Measurements from ENCODE around the gene BRAF. TPM values are rescaled to one million over a fixed set of nuclear protein-coding genes. Genes with fewer than 3 reads are reported as not detected.

The BRAF gene
- total RNA-seq, 3 donors from 2014 or later (not counting 1 experiment from before 2014, with no cell fraction given): 54.3 to 67.7 (median 64.1) TPM

DNA sequence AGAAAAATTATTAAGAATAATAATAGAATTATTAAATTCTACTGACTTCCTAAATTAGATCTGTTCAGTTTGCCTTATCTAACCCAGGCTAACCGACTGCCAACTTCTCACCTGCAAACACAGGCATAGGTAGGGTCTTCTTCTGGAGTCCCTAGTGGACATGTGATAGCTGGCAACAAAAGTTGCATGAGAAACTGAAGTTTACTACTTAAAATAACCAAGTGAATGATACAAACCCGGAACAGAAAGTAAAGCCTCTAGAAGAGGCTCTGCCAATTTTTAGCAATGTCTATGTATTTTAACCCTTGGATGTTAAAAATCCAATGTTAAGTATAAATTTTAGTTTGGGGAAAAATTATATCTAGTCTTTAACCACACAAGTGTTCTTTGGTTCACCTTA is 190.6 kb downstream of the BRAF start:
- intact Hi-C loops (cut with micrococcal nuclease): no loop called here
- Mint-ChIP-seq H3K4me3 (no peak overlapping the region), H3K4me1 (no peaks in the 10 kb centered on the region), H3K36me3 (no peaks in the 10 kb centered on the region), H3K27me3 (ENCODE audit: low read depth in 2 of 2) (no peaks in the 10 kb centered on the region), H3K9me3 (no peaks in the 10 kb centered on the region), H3K27ac (no peak overlapping the region)
- no peak overlapping the region for H3K4me3 ChIP-seq (ENCODE audit: low read length)
- H3K9me3 ChIP-seq (ENCODE audit: control insufficient read depth, insufficient read depth, low read length): no peaks in the 10 kb centered on the region
- ATAC-seq (no peak), DNase-seq (no peak)
- TF ChIP-seq, protein P1, sequence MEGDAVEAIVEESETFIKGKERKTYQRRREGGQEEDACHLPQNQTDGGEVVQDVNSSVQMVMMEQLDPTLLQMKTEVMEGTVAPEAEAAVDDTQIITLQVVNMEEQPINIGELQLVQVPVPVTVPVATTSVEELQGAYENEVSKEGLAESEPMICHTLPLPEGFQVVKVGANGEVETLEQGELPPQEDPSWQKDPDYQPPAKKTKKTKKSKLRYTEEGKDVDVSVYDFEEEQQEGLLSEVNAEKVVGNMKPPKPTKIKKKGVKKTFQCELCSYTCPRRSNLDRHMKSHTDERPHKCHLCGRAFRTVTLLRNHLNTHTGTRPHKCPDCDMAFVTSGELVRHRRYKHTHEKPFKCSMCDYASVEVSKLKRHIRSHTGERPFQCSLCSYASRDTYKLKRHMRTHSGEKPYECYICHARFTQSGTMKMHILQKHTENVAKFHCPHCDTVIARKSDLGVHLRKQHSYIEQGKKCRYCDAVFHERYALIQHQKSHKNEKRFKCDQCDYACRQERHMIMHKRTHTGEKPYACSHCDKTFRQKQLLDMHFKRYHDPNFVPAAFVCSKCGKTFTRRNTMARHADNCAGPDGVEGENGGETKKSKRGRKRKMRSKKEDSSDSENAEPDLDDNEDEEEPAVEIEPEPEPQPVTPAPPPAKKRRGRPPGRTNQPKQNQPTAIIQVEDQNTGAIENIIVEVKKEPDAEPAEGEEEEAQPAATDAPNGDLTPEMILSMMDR (IDR thresholded peaks at IDR 0.05): no peak
- no peak overlapping the region for H3K27ac ChIP-seq (ENCODE audit: low read length)
- peaks cover 9% of the 10 kb centered on the region for H3K36me3 ChIP-seq (ENCODE audit: control insufficient read depth, insufficient read depth, low read length)
- WGBS (ENCODE audit: insufficient coverage): no CpG with 5 or more reads among the region's 2 CpGs
- H3K27me3 ChIP-seq (ENCODE audit: control insufficient read depth, insufficient read depth, low read length): no peaks in the 10 kb centered on the region
- no peaks in the 10 kb centered on the region for H3K4me1 ChIP-seq (ENCODE audit: control insufficient read depth, insufficient read depth, low read length)

DNA sequence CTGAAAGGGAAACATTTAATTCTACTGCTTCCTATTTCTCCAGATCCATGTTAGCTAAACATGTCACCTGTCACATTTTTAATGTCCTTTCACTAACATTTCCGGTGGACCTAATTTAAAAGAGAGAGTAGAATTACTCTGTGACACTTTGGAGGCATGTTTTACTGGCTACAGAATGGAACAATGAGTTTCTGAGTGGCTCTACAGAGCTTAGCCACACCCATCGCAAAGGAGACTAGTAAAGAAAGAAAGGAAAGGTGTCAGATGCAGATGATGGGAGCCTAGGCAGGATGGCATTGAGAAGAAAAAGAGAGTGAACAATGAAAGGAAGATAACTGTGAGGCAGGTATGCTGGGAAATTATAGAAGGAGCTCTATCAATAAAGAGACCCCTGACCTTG is 192.3 kb downstream of the BRAF start:
- H3K9me3 ChIP-seq (ENCODE audit: control insufficient read depth, insufficient read depth, low read length): no peaks in the 10 kb centered on the region
- no peak overlapping the region for H3K4me3 ChIP-seq (ENCODE audit: low read length)
- Mint-ChIP-seq H3K4me3 (no peak overlapping the region), H3K4me1 (no peaks in the 10 kb centered on the region), H3K27me3 (ENCODE audit: low read depth in 2 of 2) (no peaks in the 10 kb centered on the region), H3K27ac (no peak overlapping the region), H3K36me3 (no peaks in the 10 kb centered on the region), H3K9me3 (no peaks in the 10 kb centered on the region)
- DNase-seq: no peak
- intact Hi-C loops (cut with micrococcal nuclease): no loop called here
- H3K27me3 ChIP-seq (ENCODE audit: control insufficient read depth, insufficient read depth, low read length): no peaks in the 10 kb centered on the region
- H3K36me3 ChIP-seq (ENCODE audit: control insufficient read depth, insufficient read depth, low read length): peaks cover 2% of the 10 kb centered on the region
- no peak for ATAC-seq
- no peak overlapping the region for H3K27ac ChIP-seq (ENCODE audit: low read length)
- TF ChIP-seq, protein P1 (IDR thresholded peaks at IDR 0.05): no peak
- no peaks in the 10 kb centered on the region for H3K4me1 ChIP-seq (ENCODE audit: control insufficient read depth, insufficient read depth, low read length)
- 89% methylated on average over 2 of the region's 2 CpGs for WGBS (ENCODE audit: insufficient coverage)

DNA sequence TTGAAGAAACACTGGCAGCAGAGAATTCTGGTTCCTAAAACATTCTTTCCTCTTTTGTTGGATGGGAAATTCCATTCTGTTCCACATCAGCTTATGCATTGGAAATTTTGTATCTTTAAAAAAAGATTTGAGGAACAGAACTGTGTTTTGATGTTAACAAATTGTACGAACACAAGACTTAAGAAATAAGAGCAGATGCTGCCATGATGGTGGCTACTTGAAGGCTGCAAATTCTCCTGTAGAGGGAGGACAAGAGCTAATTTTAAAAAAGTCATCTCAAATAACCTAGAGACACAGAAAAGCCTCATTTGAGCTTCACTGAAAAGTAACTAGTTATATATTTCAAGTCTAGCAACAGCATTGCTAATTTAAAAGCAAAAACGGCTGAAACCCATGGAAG is 198.4 kb downstream of the BRAF start:
- no peaks in the 10 kb centered on the region for H3K27me3 Mint-ChIP-seq (ENCODE audit: low read depth in 2 of 2)
- no peaks in the 10 kb centered on the region for H3K36me3 Mint-ChIP-seq
- Histone ChIP-seq H3K27me3 (ENCODE audit: control insufficient read depth, insufficient read depth, low read length) (no peaks in the 10 kb centered on the region), H3K4me1 (ENCODE audit: control insufficient read depth, insufficient read depth, low read length) (peaks cover 3% of the 10 kb centered on the region), H3K27ac (ENCODE audit: low read length) (no peak overlapping the region), H3K9me3 (ENCODE audit: control insufficient read depth, insufficient read depth, low read length) (no peaks in the 10 kb centered on the region), H3K36me3 (ENCODE audit: control insufficient read depth, insufficient read depth, low read length) (no peaks in the 10 kb centered on the region), H3K4me3 (ENCODE audit: low read length) (no peak overlapping the region)
- ATAC-seq: peak in 2 of 3 donors; percentile 39 to 55
- H3K27ac Mint-ChIP-seq: peak overlapping the region; percentile 38 to 52
- TF ChIP-seq, protein P1 (IDR thresholded peaks at IDR 0.05): peak; percentile 36
- intact Hi-C loops (cut with micrococcal nuclease): no loop called here
- H3K4me3 Mint-ChIP-seq: no peak overlapping the region
- peak in 1 of 2 donors; percentile 32 for DNase-seq
- 100% methylated on average over 1 of the region's 2 CpGs for WGBS (ENCODE audit: insufficient coverage)
- H3K9me3 Mint-ChIP-seq: no peaks in the 10 kb centered on the region
- peaks cover 16 to 18% of the 10 kb centered on the region in 2 donors for H3K4me1 Mint-ChIP-seq

DNA sequence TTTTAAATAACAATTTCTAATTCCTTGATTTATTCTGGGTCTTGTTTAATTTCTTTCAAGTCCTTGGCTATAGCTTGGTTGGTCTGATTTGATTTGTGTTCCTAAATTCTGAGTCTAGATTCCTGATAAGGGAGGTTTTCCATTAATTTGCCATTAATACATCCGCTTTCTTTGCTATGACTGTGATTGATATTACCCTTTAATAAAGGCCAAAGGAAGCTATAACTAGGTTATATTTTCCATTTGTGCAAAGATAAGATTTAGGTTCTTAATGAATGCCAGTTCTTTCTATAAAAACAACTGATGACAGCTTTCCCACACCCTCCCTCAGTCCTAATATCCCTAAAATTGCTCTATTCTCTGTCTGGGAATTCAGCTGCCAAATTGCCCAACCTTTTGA is 200.0 kb downstream of the BRAF start:
- H3K27me3 ChIP-seq (ENCODE audit: control insufficient read depth, insufficient read depth, low read length): no peaks in the 10 kb centered on the region
- H3K9me3 ChIP-seq (ENCODE audit: control insufficient read depth, insufficient read depth, low read length): no peaks in the 10 kb centered on the region
- Mint-ChIP-seq H3K27me3 (ENCODE audit: low read depth in 2 of 2) (no peaks in the 10 kb centered on the region), H3K4me1 (peaks cover 21 to 22% of the 10 kb centered on the region in 2 donors), H3K9me3 (no peaks in the 10 kb centered on the region), H3K4me3 (no peak overlapping the region), H3K36me3 (no peaks in the 10 kb centered on the region), H3K27ac (peak overlapping the region in 1 of 2 donors; percentile 11)
- H3K27ac ChIP-seq (ENCODE audit: low read length): no peak overlapping the region
- DNase-seq: no peak
- ATAC-seq: no peak
- TF ChIP-seq, protein P1 (IDR thresholded peaks at IDR 0.05): no peak
- H3K4me1 ChIP-seq (ENCODE audit: control insufficient read depth, insufficient read depth, low read length): peaks cover 3% of the 10 kb centered on the region
- no CpG with 5 or more reads among the region's 1 CpG for WGBS (ENCODE audit: insufficient coverage)
- intact Hi-C loops (cut with micrococcal nuclease): no loop called here
- no peaks in the 10 kb centered on the region for H3K36me3 ChIP-seq (ENCODE audit: control insufficient read depth, insufficient read depth, low read length)
- H3K4me3 ChIP-seq (ENCODE audit: low read length): no peak overlapping the region
